HL-60 (cell line): Measurements from ENCODE around the gene DDX6.
A peak's percentile ranks its signal among the peaks of the same experiment; 100 is the strongest.

Source experiments
- DNase-seq, 2 experiments: peaks; one replicate each; pipeline ENCODE4 v3.0.0-alpha.2; 2010 to 2020; ENCODE audit warnings: low read depth in 1 of 2, low spot score in 1 of 2
- H3K27ac ChIP-seq: fragments of 250-450 bp; sonication (Bioruptor Pico); replicated peaks from 2 replicates; pipeline ENCODE4 v1.5.1; 2020; ENCODE audit warnings: mild to moderate bottlenecking, moderate library complexity
- H3K27me3 ChIP-seq: fragments of 250-450 bp; sonication (Bioruptor Pico); 2 replicates; pipeline ENCODE4 v1.5.1; 2021; ENCODE audit warnings: mild to moderate bottlenecking, moderate library complexity; ENCODE audit not compliant: insufficient read depth, poor library complexity, severe bottlenecking
- H3K4me3 ChIP-seq: replicated peaks from 2 replicates; pipeline ENCODE4 v1.5.1; 2011; ENCODE audit warnings: mild to moderate bottlenecking, control low read depth, low read length; ENCODE audit not compliant: insufficient read depth
- GABPA ChIP-seq: IDR thresholded peaks from 2 replicates; pipeline ENCODE4 v1.6.1; 2012; ENCODE audit warnings: low read depth
- POLR2AphosphoS5 ChIP-seq: IDR thresholded peaks from 2 replicates; pipeline ENCODE4 v1.6.1; 2012; ENCODE audit warnings: low read depth
- SPI1 ChIP-seq: IDR thresholded peaks from 2 replicates; pipeline ENCODE4 v1.6.1; 2012; ENCODE audit warnings: low read depth, mild to moderate bottlenecking, borderline replicate concordance
- TF ChIP-seq, protein P1 (sequence below): IDR thresholded peaks from 2 replicates; pipeline ENCODE4 v1.6.1; 2012; ENCODE audit warnings: low read depth; ENCODE audit not compliant: insufficient replicate concordance
- TF ChIP-seq, protein P2 (sequence below): IDR thresholded peaks from one replicate; pipeline ENCODE4 v1.5.1; 2011; ENCODE audit warnings: low read length, control low read depth, inconsistent platforms; ENCODE audit not compliant: insufficient read depth

Gene DDX6

DNA sequence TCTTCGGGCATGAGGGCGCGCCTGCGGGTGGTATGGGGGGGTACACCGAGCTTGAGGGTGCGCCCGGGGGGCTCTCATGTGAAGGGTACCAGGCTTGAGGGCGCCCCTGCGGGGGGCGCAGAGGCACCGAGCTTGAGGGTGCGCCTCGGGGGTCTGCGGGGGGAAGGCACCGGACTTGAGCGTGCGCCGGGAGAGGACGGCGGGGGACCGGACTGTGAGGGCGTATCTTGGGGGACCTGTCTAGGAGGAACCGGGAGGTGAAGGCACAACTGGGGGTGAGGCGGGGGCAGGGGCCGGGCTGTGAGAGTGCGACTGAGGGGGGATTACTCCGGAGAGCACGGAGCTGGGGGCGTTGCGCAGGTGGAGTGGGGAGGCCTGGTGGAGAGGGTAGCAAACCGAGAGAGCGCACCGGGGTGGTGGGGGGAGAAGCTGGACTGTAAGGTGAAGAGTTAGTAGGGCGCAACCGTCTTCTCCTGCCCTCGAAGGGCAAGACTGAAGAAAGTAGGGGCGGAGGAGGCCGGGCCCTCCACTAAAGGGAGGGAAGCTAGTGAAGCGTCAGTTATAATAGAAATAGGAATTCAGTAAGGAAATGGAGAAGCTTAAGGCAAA, 1.1 kb upstream of the DDX6 start:
- TF ChIP-seq POLR2AphosphoS5, result no peak; the same call in 1 of the 2 replicates
- no peak for TF ChIP-seq SPI1
- TF ChIP-seq, protein P1, sequence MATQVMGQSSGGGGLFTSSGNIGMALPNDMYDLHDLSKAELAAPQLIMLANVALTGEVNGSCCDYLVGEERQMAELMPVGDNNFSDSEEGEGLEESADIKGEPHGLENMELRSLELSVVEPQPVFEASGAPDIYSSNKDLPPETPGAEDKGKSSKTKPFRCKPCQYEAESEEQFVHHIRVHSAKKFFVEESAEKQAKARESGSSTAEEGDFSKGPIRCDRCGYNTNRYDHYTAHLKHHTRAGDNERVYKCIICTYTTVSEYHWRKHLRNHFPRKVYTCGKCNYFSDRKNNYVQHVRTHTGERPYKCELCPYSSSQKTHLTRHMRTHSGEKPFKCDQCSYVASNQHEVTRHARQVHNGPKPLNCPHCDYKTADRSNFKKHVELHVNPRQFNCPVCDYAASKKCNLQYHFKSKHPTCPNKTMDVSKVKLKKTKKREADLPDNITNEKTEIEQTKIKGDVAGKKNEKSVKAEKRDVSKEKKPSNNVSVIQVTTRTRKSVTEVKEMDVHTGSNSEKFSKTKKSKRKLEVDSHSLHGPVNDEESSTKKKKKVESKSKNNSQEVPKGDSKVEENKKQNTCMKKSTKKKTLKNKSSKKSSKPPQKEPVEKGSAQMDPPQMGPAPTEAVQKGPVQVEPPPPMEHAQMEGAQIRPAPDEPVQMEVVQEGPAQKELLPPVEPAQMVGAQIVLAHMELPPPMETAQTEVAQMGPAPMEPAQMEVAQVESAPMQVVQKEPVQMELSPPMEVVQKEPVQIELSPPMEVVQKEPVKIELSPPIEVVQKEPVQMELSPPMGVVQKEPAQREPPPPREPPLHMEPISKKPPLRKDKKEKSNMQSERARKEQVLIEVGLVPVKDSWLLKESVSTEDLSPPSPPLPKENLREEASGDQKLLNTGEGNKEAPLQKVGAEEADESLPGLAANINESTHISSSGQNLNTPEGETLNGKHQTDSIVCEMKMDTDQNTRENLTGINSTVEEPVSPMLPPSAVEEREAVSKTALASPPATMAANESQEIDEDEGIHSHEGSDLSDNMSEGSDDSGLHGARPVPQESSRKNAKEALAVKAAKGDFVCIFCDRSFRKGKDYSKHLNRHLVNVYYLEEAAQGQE, result no peak
- no peak for TF ChIP-seq GABPA
- TF ChIP-seq, protein P2, sequence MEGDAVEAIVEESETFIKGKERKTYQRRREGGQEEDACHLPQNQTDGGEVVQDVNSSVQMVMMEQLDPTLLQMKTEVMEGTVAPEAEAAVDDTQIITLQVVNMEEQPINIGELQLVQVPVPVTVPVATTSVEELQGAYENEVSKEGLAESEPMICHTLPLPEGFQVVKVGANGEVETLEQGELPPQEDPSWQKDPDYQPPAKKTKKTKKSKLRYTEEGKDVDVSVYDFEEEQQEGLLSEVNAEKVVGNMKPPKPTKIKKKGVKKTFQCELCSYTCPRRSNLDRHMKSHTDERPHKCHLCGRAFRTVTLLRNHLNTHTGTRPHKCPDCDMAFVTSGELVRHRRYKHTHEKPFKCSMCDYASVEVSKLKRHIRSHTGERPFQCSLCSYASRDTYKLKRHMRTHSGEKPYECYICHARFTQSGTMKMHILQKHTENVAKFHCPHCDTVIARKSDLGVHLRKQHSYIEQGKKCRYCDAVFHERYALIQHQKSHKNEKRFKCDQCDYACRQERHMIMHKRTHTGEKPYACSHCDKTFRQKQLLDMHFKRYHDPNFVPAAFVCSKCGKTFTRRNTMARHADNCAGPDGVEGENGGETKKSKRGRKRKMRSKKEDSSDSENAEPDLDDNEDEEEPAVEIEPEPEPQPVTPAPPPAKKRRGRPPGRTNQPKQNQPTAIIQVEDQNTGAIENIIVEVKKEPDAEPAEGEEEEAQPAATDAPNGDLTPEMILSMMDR, result no peak
- Histone ChIP-seq H3K27ac (peak overlapping the region; percentile 97), H3K4me3 (peak overlapping the region; percentile 81), H3K27me3 (no peaks in the 10 kb centered on the region)
- peak in 1 of 2 experiments; percentile 38 for DNase-seq

DNA sequence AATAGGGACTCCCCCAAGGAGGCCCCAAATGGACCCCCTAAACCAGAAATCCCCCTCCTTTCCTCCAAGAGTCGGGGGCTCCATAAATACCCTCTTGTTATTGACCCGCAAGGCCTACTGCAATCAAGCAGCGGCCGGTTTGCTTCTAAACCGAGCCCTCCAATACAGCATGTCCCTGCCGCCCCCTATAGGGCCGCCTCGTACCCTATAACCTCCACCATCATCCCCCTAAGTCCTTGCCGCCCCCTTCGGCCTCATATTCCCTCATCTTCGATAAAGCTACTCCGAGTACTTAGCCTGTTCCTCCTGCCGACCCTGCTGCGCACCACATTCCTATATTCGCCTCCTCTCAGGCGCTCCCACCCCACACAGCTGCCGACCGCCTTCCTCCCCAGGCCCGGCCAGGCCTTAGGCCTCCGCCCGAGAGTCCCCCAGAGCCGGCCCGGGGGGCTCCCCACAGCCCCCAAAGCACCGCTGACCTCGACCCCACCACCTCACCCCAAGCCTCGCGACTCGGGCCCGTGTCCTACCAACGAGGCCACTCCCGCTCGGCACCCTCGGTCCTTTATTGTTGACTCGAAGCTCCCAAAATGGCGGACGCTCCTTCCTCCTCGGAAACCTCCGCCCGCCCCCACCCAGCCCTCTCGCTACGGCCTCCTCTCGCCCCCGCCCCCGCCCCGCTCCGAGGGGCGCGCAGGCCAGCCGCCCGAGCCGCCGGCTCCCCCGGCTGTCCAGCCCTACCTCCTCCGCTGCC, 430 bp downstream of the DDX6 start:
- no peak for TF ChIP-seq GABPA
- TF ChIP-seq, protein P2, result peak; percentile 18
- peak; percentile 35 to 47 for DNase-seq
- Histone ChIP-seq H3K27me3 (no peaks in the 10 kb centered on the region), H3K4me3 (peak overlapping the region; percentile 81), H3K27ac (peak overlapping the region; percentile 97)

DNA sequence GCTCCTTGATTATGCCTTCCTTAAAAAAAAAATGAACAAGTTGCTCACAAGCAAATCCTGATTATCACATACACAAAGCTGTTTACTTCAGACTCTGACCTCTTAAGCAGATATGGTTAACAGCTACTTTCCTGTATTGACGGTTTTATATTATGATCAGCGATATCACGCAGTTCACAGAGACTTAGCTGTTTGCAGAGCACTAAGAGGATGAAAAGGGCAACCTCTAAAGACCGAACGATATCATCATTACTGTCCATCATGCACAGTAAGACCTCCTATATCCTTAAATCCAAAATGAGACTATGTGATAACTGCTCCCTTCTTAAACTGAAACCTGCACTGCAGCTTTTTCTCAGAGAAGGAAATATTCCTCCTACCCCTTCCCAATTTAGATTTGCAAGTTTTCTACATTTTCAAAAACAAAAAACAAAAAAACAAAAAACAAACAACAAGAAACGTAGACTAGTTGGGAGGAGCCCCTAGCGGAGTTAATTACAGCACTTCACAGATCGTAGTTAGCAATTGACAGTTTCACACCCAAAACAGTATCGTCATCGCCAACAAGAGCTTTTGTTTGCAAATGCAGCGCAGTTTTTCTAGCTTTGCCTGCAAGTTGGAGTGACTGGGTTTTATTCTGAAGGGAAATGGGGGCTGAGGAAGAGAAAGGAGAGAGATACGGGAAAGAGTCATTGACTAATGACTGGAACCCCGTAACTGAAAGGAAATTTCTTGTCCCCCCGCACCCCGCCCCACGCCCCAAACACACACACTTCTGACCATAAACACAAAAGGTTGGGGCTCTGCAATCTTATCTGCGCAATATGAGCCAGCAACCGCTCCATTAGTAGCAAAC, 1.2 kb downstream of the DDX6 start:
- peak overlapping the region; percentile 81 for H3K4me3 ChIP-seq
- peak in 1 of 2 experiments; percentile 29 for DNase-seq
- TF ChIP-seq, protein P1, result no peak
- TF ChIP-seq SPI1 (no peak), POLR2AphosphoS5 (no peak), GABPA (no peak)
- TF ChIP-seq, protein P2, result no peak
- no peaks in the 10 kb centered on the region for H3K27me3 ChIP-seq
- peak overlapping the region; percentile 97 for H3K27ac ChIP-seq
